Osteoblast (primary cell): Measurements from ENCODE around the gene WASHC4. TPM values are rescaled to one million over a fixed set of nuclear protein-coding genes. Genes with fewer than 3 reads are reported as not detected.

Experiments
- DNase-seq: peaks from one replicate; pipeline ENCODE4 v3.0.0; 2011; ENCODE audit warnings: low spot score, mixed read lengths; ENCODE audit not compliant: insufficient read length; ENCODE audit errors: missing footprints
- H2AFZ ChIP-seq: 2 replicates; pipeline ENCODE4 v1.6.0; 2011; ENCODE audit warnings: mild to moderate bottlenecking, low read length
- H3K27ac ChIP-seq: 2 replicates; pipeline ENCODE4 v1.5.1; 2011; ENCODE audit warnings: mild to moderate bottlenecking, low read depth, low read length, moderate library complexity
- H3K27me3 ChIP-seq: 2 replicates; pipeline ENCODE4 v1.6.0; 2012; ENCODE audit warnings: mild to moderate bottlenecking, control low read depth, inconsistent platforms, low read length, moderate library complexity; ENCODE audit not compliant: insufficient read depth
- H3K36me3 ChIP-seq: 2 replicates; pipeline ENCODE4 v1.5.1; 2011; ENCODE audit warnings: mild to moderate bottlenecking, low read length, control low read depth, moderate library complexity; ENCODE audit not compliant: insufficient read depth
- H3K4me1 ChIP-seq: 2 replicates; pipeline ENCODE4 v1.5.1; 2011; ENCODE audit warnings: mild to moderate bottlenecking, low read length, control low read depth, moderate library complexity; ENCODE audit not compliant: insufficient read depth
- H3K4me2 ChIP-seq: 2 replicates; pipeline ENCODE4 v1.6.0; 2011; ENCODE audit warnings: mild to moderate bottlenecking, low read length; ENCODE audit not compliant: insufficient read depth
- H3K4me3 ChIP-seq: fragments of 200-600 bp; sonication (generic); 3 replicates; pipeline ENCODE4 v1.5.1; 2012; ENCODE audit warnings: mild to moderate bottlenecking, low read length, inconsistent platforms; ENCODE audit not compliant: insufficient read depth
- H3K79me2 ChIP-seq: 2 replicates; pipeline ENCODE4 v1.6.0; 2012; ENCODE audit warnings: mild to moderate bottlenecking, low read length, control low read depth, inconsistent platforms; ENCODE audit not compliant: insufficient read depth
- H3K9me3 ChIP-seq: 2 replicates; pipeline ENCODE4 v1.5.1; 2011; ENCODE audit warnings: low read depth, low read length, control low read depth
- H4K20me1 ChIP-seq: 2 replicates; pipeline ENCODE4 v1.6.0; 2012; ENCODE audit warnings: mild to moderate bottlenecking, low read length, control low read depth; ENCODE audit not compliant: insufficient read depth
- total RNA-seq: library from RNA; depleted of rRNA; stranded (reverse); fragments of >200 nt; gene quantifications from 2 replicates; pipeline ENCODE4 v1.2.3, GENCODE V29; 2012
- TF ChIP-seq, protein P1 (sequence below): IDR thresholded peaks from 2 replicates; pipeline ENCODE4 v1.5.1; 2011; ENCODE audit warnings: mild to moderate bottlenecking, low read depth, low read length, moderate library complexity; ENCODE audit errors: extremely low read depth

WASHC4 gene
- total RNA-seq, 1 donor = 124 TPM

DNA sequence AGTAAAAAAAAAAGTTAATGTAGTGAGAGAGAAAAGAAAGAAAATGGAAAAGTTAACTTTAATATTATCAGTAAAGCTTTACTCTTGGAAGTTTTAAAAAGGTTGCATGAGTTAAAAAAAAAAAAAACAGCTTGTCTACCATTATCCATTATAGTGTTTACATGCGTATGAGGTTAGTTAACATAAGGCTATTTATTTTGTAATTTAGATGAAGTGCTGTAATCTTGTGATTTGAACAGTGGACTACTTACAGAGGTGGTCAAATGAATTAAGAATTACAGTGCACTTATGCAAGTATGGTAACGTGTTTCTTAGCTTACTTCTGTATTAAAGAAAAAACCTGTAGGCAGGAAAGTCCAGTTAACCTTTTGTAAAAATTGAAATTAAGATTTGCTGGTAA lies 30.7 kb downstream of the WASHC4 start:
- Histone ChIP-seq H3K36me3 (peaks cover 59% of the 10 kb centered on the region), H3K4me1 (no peaks in the 10 kb centered on the region), H4K20me1 (peaks cover under 1% of the 10 kb centered on the region), H3K9me3 (no peaks in the 10 kb centered on the region), H3K4me2 (no peak overlapping the region), H3K27me3 (no peaks in the 10 kb centered on the region), H3K27ac (no peak overlapping the region), H2AFZ (no peak overlapping the region), H3K79me2 (peaks cover 40% of the 10 kb centered on the region), H3K4me3 (no peak overlapping the region)
- no peak for DNase-seq
- TF ChIP-seq, protein P1, sequence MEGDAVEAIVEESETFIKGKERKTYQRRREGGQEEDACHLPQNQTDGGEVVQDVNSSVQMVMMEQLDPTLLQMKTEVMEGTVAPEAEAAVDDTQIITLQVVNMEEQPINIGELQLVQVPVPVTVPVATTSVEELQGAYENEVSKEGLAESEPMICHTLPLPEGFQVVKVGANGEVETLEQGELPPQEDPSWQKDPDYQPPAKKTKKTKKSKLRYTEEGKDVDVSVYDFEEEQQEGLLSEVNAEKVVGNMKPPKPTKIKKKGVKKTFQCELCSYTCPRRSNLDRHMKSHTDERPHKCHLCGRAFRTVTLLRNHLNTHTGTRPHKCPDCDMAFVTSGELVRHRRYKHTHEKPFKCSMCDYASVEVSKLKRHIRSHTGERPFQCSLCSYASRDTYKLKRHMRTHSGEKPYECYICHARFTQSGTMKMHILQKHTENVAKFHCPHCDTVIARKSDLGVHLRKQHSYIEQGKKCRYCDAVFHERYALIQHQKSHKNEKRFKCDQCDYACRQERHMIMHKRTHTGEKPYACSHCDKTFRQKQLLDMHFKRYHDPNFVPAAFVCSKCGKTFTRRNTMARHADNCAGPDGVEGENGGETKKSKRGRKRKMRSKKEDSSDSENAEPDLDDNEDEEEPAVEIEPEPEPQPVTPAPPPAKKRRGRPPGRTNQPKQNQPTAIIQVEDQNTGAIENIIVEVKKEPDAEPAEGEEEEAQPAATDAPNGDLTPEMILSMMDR = no peak

- Histone ChIP-seq H3K27me3 (no peaks in the 10 kb centered on the region), H3K4me2 (no peak overlapping the region), H3K4me1 (no peaks in the 10 kb centered on the region), H3K4me3 (no peak overlapping the region), H2AFZ (no peak overlapping the region), H3K36me3 (peaks cover 55% of the 10 kb centered on the region), H3K27ac (no peak overlapping the region), H3K79me2 (peaks cover 20% of the 10 kb centered on the region), H3K9me3 (no peaks in the 10 kb centered on the region), H4K20me1 (no peaks in the 10 kb centered on the region)
- TF ChIP-seq, protein P1 = no peak
- DNase-seq = no peak
Observed at GRCh38 chr12:105141320-105141922, 33.9 kb downstream of the WASHC4 start.

- peaks cover 12% of the 10 kb centered on the region for H3K79me2 ChIP-seq
- no peak overlapping the region for H2AFZ ChIP-seq
- no peak overlapping the region for H3K27ac ChIP-seq
- H3K9me3 ChIP-seq = no peaks in the 10 kb centered on the region
- H3K36me3 ChIP-seq = peaks cover 53% of the 10 kb centered on the region
- no peak overlapping the region for H3K4me2 ChIP-seq
- TF ChIP-seq, protein P1 = no peak
- no peaks in the 10 kb centered on the region for H4K20me1 ChIP-seq
- no peak for DNase-seq
- H3K4me1 ChIP-seq = no peaks in the 10 kb centered on the region
- H3K4me3 ChIP-seq = no peak overlapping the region
- H3K27me3 ChIP-seq = no peaks in the 10 kb centered on the region
Observed at GRCh38 chr12:105142259-105142658, 34.7 kb downstream of the WASHC4 start.

GRCh38 chr12:105156260-105156659 lies 48.7 kb downstream of the WASHC4 start:
- TF ChIP-seq, protein P1 = no peak
- peaks cover 2% of the 10 kb centered on the region for H3K79me2 ChIP-seq
- H2AFZ ChIP-seq = no peak overlapping the region
- no peaks in the 10 kb centered on the region for H4K20me1 ChIP-seq
- H3K4me3 ChIP-seq = no peak overlapping the region
- H3K27ac ChIP-seq = no peak overlapping the region
- H3K27me3 ChIP-seq = no peaks in the 10 kb centered on the region
- no peaks in the 10 kb centered on the region for H3K4me1 ChIP-seq
- no peak for DNase-seq
- H3K9me3 ChIP-seq = no peaks in the 10 kb centered on the region
- no peak overlapping the region for H3K4me2 ChIP-seq
- H3K36me3 ChIP-seq = peaks cover 60% of the 10 kb centered on the region
